ENCODE measurements around the gene NDUFB11. TPM values are rescaled to one million over a fixed set of nuclear protein-coding genes. Genes with fewer than 3 reads are reported as not detected.

Gene NDUFB11
- total and polyA plus RNA-seq, 2 donors (not counting 1 experiment from before 2014, with no cell fraction given) = 56.8 to 59.7 TPM

DNA sequence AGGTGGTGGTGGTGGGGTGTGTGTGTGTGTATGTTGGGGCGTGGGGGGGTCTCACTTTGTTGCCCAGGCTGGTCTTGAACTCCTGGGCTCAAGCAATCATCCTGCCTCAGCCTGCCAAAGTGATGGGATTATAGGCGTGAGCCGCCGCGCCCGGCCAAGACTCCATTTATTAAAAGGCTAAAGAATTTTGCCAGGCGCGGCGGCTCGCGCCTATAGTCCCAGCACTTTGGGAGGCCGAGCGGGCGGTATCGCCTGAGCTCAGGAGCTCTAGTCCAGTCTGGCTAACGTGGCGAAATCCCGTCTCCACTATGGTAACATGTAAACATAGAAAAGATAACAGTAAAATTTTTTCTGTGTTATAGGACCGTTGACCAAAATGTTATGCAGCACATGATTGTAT lies 45.4 kb upstream of the NDUFB11 start:
- Histone ChIP-seq H3K36me3 (replicated peaks in 1 of 2; ENCODE audit: control extremely low read depth in 1 of 2, control insufficient read depth in 1 of 2, extremely low read depth in 1 of 2, insufficient read depth in 2 of 2, low read length in 1 of 2) (peaks cover 0 to 7% of the 10 kb centered on the region in 2 experiments), H3K4me2 (replicated peaks; ENCODE audit: low read depth, low read length, poor library complexity, severe bottlenecking) (no peak overlapping the region), H3K4me3 (ENCODE audit: control extremely low read depth in 1 of 5, extremely low read depth in 1 of 5, insufficient read depth in 1 of 5, low read depth in 2 of 5, low read length in 4 of 5) (no peak overlapping the region), H4K20me1 (ENCODE audit: control insufficient read depth, insufficient read depth, low read length, poor library complexity, severe bottlenecking) (no peaks in the 10 kb centered on the region), H3K79me2 (ENCODE audit: control insufficient read depth, insufficient read depth, low read length) (peaks cover 17% of the 10 kb centered on the region), H3K9me3 (ENCODE audit: control extremely low read depth in 1 of 3, control insufficient read depth in 2 of 3, insufficient read depth in 1 of 3, low read length in 2 of 3) (no peaks in the 10 kb centered on the region), H3K27ac (ENCODE audit: low read length in 2 of 2) (no peak overlapping the region), H3K4me1 (ENCODE audit: control insufficient read depth in 2 of 2, insufficient read depth in 2 of 2, low read length in 2 of 2) (peaks cover 18 to 33% of the 10 kb centered on the region in 2 donors), H3K9ac (ENCODE audit: low read length) (no peak overlapping the region), H3K27me3 (replicated peaks in 1 of 4; ENCODE audit: control extremely low read depth in 1 of 4, control insufficient read depth in 3 of 4, insufficient read depth in 4 of 4, low read length in 3 of 4) (no peaks in the 10 kb centered on the region), H2AFZ (ENCODE audit: insufficient read depth, low read depth, low read length, poor library complexity, severe bottlenecking) (no peak overlapping the region)
- Mint-ChIP-seq H3K27me3 (no peaks in the 10 kb centered on the region), H3K9me3 (ENCODE audit: insufficient read depth) (no peaks in the 10 kb centered on the region), H3K27ac (no peak overlapping the region), H3K4me3 (no peak overlapping the region), H3K4me1 (peaks cover 35% of the 10 kb centered on the region)
- no peak for DNase-seq
- ChIA-PET POLR2A (interaction anchor here (1.5 kb wide), 1 partner anchor 45 kb away, joined by 7 read pairs; the partner anchor contains the start of genes NDUFB11 and RBM10), CTCF (interaction anchor here (3.8 kb wide), 1 partner anchor 333 kb away, joined by 23 read pairs; no protein-coding TSS in a partner anchor)
- no peak for ATAC-seq (ENCODE audit: low read depth)
- no peak for TF ChIP-seq EZH2 (IDR thresholded peaks at IDR 0.05; ENCODE audit: borderline replicate concordance, insufficient read depth, low read depth, low read length, poor library complexity, severe bottlenecking)
- TF ChIP-seq, protein P1, sequence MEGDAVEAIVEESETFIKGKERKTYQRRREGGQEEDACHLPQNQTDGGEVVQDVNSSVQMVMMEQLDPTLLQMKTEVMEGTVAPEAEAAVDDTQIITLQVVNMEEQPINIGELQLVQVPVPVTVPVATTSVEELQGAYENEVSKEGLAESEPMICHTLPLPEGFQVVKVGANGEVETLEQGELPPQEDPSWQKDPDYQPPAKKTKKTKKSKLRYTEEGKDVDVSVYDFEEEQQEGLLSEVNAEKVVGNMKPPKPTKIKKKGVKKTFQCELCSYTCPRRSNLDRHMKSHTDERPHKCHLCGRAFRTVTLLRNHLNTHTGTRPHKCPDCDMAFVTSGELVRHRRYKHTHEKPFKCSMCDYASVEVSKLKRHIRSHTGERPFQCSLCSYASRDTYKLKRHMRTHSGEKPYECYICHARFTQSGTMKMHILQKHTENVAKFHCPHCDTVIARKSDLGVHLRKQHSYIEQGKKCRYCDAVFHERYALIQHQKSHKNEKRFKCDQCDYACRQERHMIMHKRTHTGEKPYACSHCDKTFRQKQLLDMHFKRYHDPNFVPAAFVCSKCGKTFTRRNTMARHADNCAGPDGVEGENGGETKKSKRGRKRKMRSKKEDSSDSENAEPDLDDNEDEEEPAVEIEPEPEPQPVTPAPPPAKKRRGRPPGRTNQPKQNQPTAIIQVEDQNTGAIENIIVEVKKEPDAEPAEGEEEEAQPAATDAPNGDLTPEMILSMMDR (IDR thresholded peaks at IDR 0.05) = no peak
- no CpG with 5 or more reads among the region's 19 CpGs for WGBS (ENCODE audit: insufficient coverage)
- intact Hi-C loops (cut with micrococcal nuclease) = loop anchor here (5.0 kb wide), 2 partner anchors 122 to 462 kb away; partner anchors contain the start of gene ELK1

DNA sequence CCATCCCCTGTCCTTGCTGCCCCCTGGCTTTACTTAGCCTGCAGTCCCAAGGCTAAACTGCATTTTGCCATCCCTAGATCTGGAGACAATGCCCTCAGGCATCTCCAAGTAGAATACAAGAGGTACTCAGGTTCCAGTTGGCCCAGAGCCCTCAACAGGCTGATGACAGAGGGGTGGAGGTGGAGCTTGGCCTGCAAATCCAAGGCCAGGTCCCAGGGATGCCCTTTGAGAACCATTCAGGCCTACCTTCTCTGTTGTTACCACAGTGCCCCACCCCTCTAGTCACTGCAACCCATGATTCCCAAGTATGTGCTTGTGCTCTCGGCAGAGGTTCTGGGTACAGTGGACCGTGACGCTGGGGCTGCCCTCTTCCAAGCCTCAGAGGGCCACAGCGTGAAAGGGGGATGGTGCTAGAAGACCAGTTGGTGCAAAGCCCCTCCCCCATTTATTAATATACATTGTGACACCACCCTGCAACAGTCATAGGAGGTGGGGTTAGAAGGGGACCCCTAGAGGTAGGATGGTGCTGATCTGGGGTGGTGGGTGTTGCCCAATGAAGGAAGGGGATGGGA lies 42.7 kb upstream of the NDUFB11 start:
- H3K4me2 ChIP-seq (replicated peaks; ENCODE audit: low read depth, low read length, poor library complexity, severe bottlenecking) = no peak overlapping the region
- intact Hi-C loops (cut with micrococcal nuclease) = no loop called here
- Mint-ChIP-seq H3K4me3 (no peak overlapping the region), H3K27me3 (no peaks in the 10 kb centered on the region), H3K27ac (peak overlapping the region; percentile 56), H3K4me1 (peaks cover 15% of the 10 kb centered on the region), H3K9me3 (ENCODE audit: insufficient read depth) (no peaks in the 10 kb centered on the region)
- no peak for DNase-seq
- no peaks in the 10 kb centered on the region for H3K27me3 ChIP-seq (replicated peaks in 1 of 4; ENCODE audit: control extremely low read depth in 1 of 4, control insufficient read depth in 3 of 4, insufficient read depth in 4 of 4, low read length in 3 of 4)
- CTCF ChIA-PET = no interaction called here
- no peak for TF ChIP-seq EZH2 (IDR thresholded peaks at IDR 0.05; ENCODE audit: borderline replicate concordance, insufficient read depth, low read depth, low read length, poor library complexity, severe bottlenecking)
- H4K20me1 ChIP-seq (ENCODE audit: control insufficient read depth, insufficient read depth, low read length, poor library complexity, severe bottlenecking) = no peaks in the 10 kb centered on the region
- H3K4me1 ChIP-seq (ENCODE audit: control insufficient read depth in 2 of 2, insufficient read depth in 2 of 2, low read length in 2 of 2) = peaks cover 4 to 15% of the 10 kb centered on the region in 2 donors
- no peak overlapping the region for H3K27ac ChIP-seq (ENCODE audit: low read length in 2 of 2)
- H3K9ac ChIP-seq (ENCODE audit: low read length) = no peak overlapping the region
- ATAC-seq (ENCODE audit: low read depth) = no peak
- POLR2A ChIA-PET = no interaction called here
- no peaks in the 10 kb centered on the region for H3K9me3 ChIP-seq (ENCODE audit: control extremely low read depth in 1 of 3, control insufficient read depth in 2 of 3, insufficient read depth in 1 of 3, low read length in 2 of 3)
- peaks cover 0 to 14% of the 10 kb centered on the region in 2 experiments for H3K36me3 ChIP-seq (replicated peaks in 1 of 2; ENCODE audit: control extremely low read depth in 1 of 2, control insufficient read depth in 1 of 2, extremely low read depth in 1 of 2, insufficient read depth in 2 of 2, low read length in 1 of 2)
- no CpG with 5 or more reads among the region's 4 CpGs for WGBS (ENCODE audit: insufficient coverage)
- H3K79me2 ChIP-seq (ENCODE audit: control insufficient read depth, insufficient read depth, low read length) = no peaks in the 10 kb centered on the region
- no peak overlapping the region for H3K4me3 ChIP-seq (ENCODE audit: control extremely low read depth in 1 of 5, extremely low read depth in 1 of 5, insufficient read depth in 1 of 5, low read depth in 2 of 5, low read length in 4 of 5)
- no peak overlapping the region for H2AFZ ChIP-seq (ENCODE audit: insufficient read depth, low read depth, low read length, poor library complexity, severe bottlenecking)

Data from B cell (primary cell).